HepG2 (cell line): ENCODE data around the gene RABGGTB. TPM values are rescaled to one million over a fixed set of nuclear protein-coding genes. Genes with fewer than 3 reads are reported as not detected.

Experiments used
- ATAC-seq: fragments of 200-7000 bp; cut with Tn5 transposase; 3 replicates; pipeline ENCODE4 v1.9.1; 2020; ENCODE audit warnings: mild to moderate bottlenecking, moderate library complexity
- BruUV-seq: library from RNA; stranded (reverse); fragments of 400-500 nt; replicated peaks from 2 replicates; lab custom pipeline; 2021; lab: Mats Ljungman, UMichigan
- CTCF ChIA-PET: fragments of 300-600 bp; formaldehyde crosslinking; extraction: SDS; loops from one replicate; lab custom pipeline; 2021; ENCODE audit warnings: low total read pairs, inconsistent platforms, low intra/inter-chr PET ratio; lab: Yijun Ruan, JAX
- POLR2A ChIA-PET: fragments of 350-600 bp; sonication (Branson Sonifier 250); formaldehyde crosslinking; loops from one replicate; lab custom pipeline; 2020; ENCODE audit warnings: antibody characterized with exemption, inconsistent platforms; lab: Yijun Ruan, JAX
- DNase-seq: peaks from one replicate; pipeline ENCODE4 v3.0.0-alpha.2; 2015; ENCODE audit warnings: low spot score
- FAIRE-seq: peaks from 3 replicates; lab custom pipeline; 2011; peaks lifted over from hg19 to GRCh38; lab: Jason Lieb, UNC
- H2AFZ ChIP-seq: one replicate; pipeline ENCODE4 v1.6.1; 2011; ENCODE audit warnings: low read length, inconsistent platforms
- H3K27ac ChIP-seq: fragments of 300-600 bp; 3 replicates; pipeline ENCODE4 v1.8.0; 2011; ENCODE audit warnings: mixed run types, mild to moderate bottlenecking, mixed read lengths, low read length, inconsistent platforms; ENCODE audit not compliant: insufficient read depth; ENCODE audit errors: extremely low read length
- H3K27me3 ChIP-seq, 2 experiments: fragments of 200-600 bp in 1 of 2; 2 replicates in 1 of 2; 3 replicates in 1 of 2; pipeline versions ENCODE4 v1.6.0 to v1.8.0; 2011; ENCODE audit warnings: low read length in 2 of 2, mild to moderate bottlenecking in 2 of 2, moderate library complexity in 2 of 2, inconsistent platforms in 1 of 2; ENCODE audit not compliant: insufficient read depth in 2 of 2, control insufficient read depth in 1 of 2
- H3K36me3 ChIP-seq, 2 experiments: fragments of 200-600 bp in 1 of 2; replicated peaks in 1 of 2; 2 replicates in 1 of 2; 3 replicates in 1 of 2; pipeline versions ENCODE4 v1.5.1 to v1.8.0; 2011; ENCODE audit warnings: low read length in 2 of 2, inconsistent platforms in 1 of 2; ENCODE audit not compliant: insufficient read depth in 2 of 2, control insufficient read depth in 1 of 2
- H3K4me1 ChIP-seq: 2 replicates; pipeline ENCODE4 v1.5.1; 2012; ENCODE audit warnings: low read length, inconsistent platforms; ENCODE audit not compliant: insufficient read depth
- H3K4me2 ChIP-seq: 2 replicates; pipeline ENCODE4 v1.6.0; 2011; ENCODE audit warnings: low read depth, low read length, inconsistent platforms
- H3K4me3 ChIP-seq, 3 experiments: fragments of 200-600 bp in 1 of 3; sonication (generic), shearing (Covaris generic) in 1 of 3; replicated peaks in 1 of 3; 2 replicates each; pipeline ENCODE4 v1.5.1; 2011 to 2016; ENCODE audit warnings: low read length in 3 of 3, inconsistent platforms in 2 of 3, low read depth in 2 of 3, mild to moderate bottlenecking in 2 of 3, control low read depth in 1 of 3, mixed read lengths in 1 of 3; ENCODE audit not compliant: insufficient read depth in 1 of 3
- H3K79me2 ChIP-seq: one replicate; pipeline ENCODE4 v1.6.1; 2011; ENCODE audit warnings: low read length, inconsistent platforms; ENCODE audit not compliant: insufficient read depth
- H3K9ac ChIP-seq: 2 replicates; pipeline ENCODE4 v1.6.0; 2011; ENCODE audit warnings: mild to moderate bottlenecking, low read depth, low read length, inconsistent platforms; ENCODE audit not compliant: insufficient read depth
- H3K9me3 ChIP-seq: 2 replicates; pipeline ENCODE4 v1.5.1; 2012; ENCODE audit warnings: mild to moderate bottlenecking, low read length
- H4K20me1 ChIP-seq: 2 replicates; pipeline ENCODE4 v1.6.0; 2011; ENCODE audit warnings: inconsistent platforms, mild to moderate bottlenecking, low read length, moderate library complexity; ENCODE audit not compliant: insufficient read depth
- CREB1 ChIP-seq, 2 experiments: fragments of 450-650 bp in 1 of 2; IDR thresholded peaks; 2 replicates each; pipeline ENCODE4 v1.6.1; 2016 to 2017; ENCODE audit warnings: control low read depth in 1 of 2, mild to moderate bottlenecking in 1 of 2, missing compliant biosample characterization in 1 of 2, missing genetic modification characterization in 1 of 2
- HIVEP1 ChIP-seq: sonication (generic); formaldehyde crosslinking; IDR thresholded peaks from 2 replicates; pipeline ENCODE4 v1.4.0; 2020; ENCODE audit warnings: mild to moderate bottlenecking, missing genetic modification reagents
- IRF2 ChIP-seq: IDR thresholded peaks from 2 replicates; pipeline ENCODE4 v1.6.1; 2018; ENCODE audit warnings: missing genetic modification reagents, missing compliant biosample characterization
- POLR2AphosphoS5 ChIP-seq: IDR thresholded peaks from 2 replicates; pipeline ENCODE4 v1.6.1; 2012; ENCODE audit warnings: low read depth, low read length
- POLR2G ChIP-seq: fragments of 200-400 bp; formaldehyde crosslinking; IDR thresholded peaks from 2 replicates; pipeline ENCODE4 v1.6.1; 2018; ENCODE audit warnings: mild to moderate bottlenecking, low read depth, low read length, moderate library complexity
- SRSF4 ChIP-seq: fragments of 200-400 bp; formaldehyde crosslinking; IDR thresholded peaks from one replicate; pipeline ENCODE4 v1.6.1; 2018; ENCODE audit warnings: mild to moderate bottlenecking, low read depth, low read length, moderate library complexity; ENCODE audit not compliant: poor library complexity, severe bottlenecking
- ZBTB43 ChIP-seq: sonication (generic); formaldehyde crosslinking; conservative IDR thresholded peaks from 2 replicates; pipeline ENCODE4 v1.4.0; 2020; ENCODE audit warnings: missing genetic modification reagents
- ZNF704 ChIP-seq: sonication (generic); formaldehyde crosslinking; IDR thresholded peaks from 2 replicates; pipeline ENCODE4 v1.8.1; 2023; ENCODE audit warnings: mild to moderate bottlenecking, inconsistent platforms, moderate library complexity, missing genetic modification reagents, borderline replicate concordance
- WGBS: methylation state at CpG from one replicate; pipeline ENCODE4 v1.1.6; 2017; ENCODE audit warnings: low lambda C conversion rate; 5-methylcytosine and 5-hydroxymethylcytosine counted together
- in situ Hi-C: cut with HindIII; loops from 2 replicates; pipeline ENCODE4 v1.10.0; 2017; ENCODE audit warnings: low pct_unique_long_range_greater_than_20kb; ENCODE audit not compliant: extremely low pct_ligation_motif_present
- intact Hi-C: fragments of 100-400 bp; cut with micrococcal nuclease; formaldehyde crosslinking; loops from one replicate; pipeline ENCODE4 v1.10.0; 2022; ENCODE audit not compliant: unreplicated experiment
- polyA plus RNA-seq, 8 experiments: library from polyadenylated mRNA; depleted of rRNA in 3 of 8; stranded (reverse) in 7 of 8; unstranded in 1 of 8; fragments of >200 nt; fragmentation: Illumina TruSeq in 4 of 8; extraction: Trizol in 4 of 8; gene quantifications; 2 replicates each; pipeline versions ENCODE4 v1.2.1 to v1.2.3, GENCODE V29; 2011 to 2016; ENCODE audit warnings: low read depth in 4 of 8, missing spikeins in 1 of 8, mixed read lengths in 1 of 8; ENCODE audit not compliant: insufficient read depth in 1 of 8
- total RNA-seq, 5 experiments: library from RNA; depleted of rRNA; stranded (reverse); fragments of >200 nt; fragmentation: Illumina TruSeq; extraction: Trizol; gene quantifications; 2 replicates each; pipeline ENCODE4 v1.2.3, GENCODE V29; 2016; ENCODE audit warnings: low read depth in 1 of 5
- TF ChIP-seq, protein P1 (sequence below), 2 experiments: fragments of 450-650 bp in 1 of 2; sonication (generic) in 1 of 2; formaldehyde crosslinking in 1 of 2; IDR thresholded peaks; 2 replicates each; pipeline versions ENCODE4 v1.6.1 to v1.8.0; 2016 to 2022; ENCODE audit warnings: antibody characterized with exemption in 1 of 2, mild to moderate bottlenecking in 1 of 2, missing genetic modification reagents in 1 of 2

Gene RABGGTB
- total and polyA plus RNA-seq, 2 of the 13 experiments (the other 11 are each of a cell fraction or from before 2014, with no cell fraction given) = 185 to 290 TPM

DNA sequence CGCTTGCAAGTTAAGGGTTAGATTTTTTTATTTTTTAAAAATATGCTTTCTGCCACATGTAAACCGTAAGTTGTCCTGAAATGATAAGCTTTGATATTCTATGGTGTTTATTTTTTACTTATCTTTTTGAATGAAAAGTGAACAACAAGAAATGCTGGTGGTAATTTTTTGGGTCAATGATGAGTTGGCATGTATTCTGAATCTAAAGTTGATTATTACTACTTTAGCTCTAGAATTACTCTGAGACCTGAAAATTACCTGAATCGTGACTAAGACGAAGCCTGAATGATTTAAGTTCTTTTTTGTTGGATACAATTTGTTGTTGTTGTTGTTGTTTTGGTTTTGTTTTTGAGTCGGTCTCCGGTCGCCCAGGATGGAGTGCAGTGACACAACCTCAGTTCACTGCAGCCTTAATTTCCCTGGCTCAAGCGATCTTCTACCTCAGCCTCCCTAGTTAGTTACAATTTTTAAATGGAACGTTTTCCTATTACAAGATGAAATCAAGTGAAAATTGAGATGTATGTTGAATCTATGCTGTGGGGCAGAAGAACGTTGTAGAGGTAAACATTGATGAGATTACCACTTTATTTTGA is 941 bp downstream of the RABGGTB start (continued):
- no peak for TF ChIP-seq ZNF704

- Histone ChIP-seq H3K4me1 (peaks cover 48% of the 10 kb centered on the region), H3K79me2 (peaks cover 65% of the 10 kb centered on the region), H3K36me3 (peaks cover 4 to 33% of the 10 kb centered on the region in 2 experiments), H3K4me3 (peak overlapping the region; percentile 81 to 98 (median 94)), H3K27ac (peak overlapping the region; percentile 89), H3K9me3 (no peaks in the 10 kb centered on the region), H3K27me3 (no peaks in the 10 kb centered on the region; a peak in 1 of 5 replicates), H4K20me1 (peaks cover 56% of the 10 kb centered on the region), H2AFZ (no peak overlapping the region), H3K9ac (peak overlapping the region; percentile 95), H3K4me2 (peak overlapping the region; percentile 83)
- CTCF ChIA-PET = no interaction called here
- intact Hi-C loops (loop anchor here (2.0 kb wide), 1 partner anchor 173 kb away; no protein-coding TSS in a partner anchor), in situ Hi-C loops (loop anchor here (5.0 kb wide), 1 partner anchor 60 kb away; no protein-coding TSS in a partner anchor)
- no TSS peak for BruUV-seq
- POLR2A ChIA-PET = interaction anchor here (3.9 kb wide), 1 partner anchor 10 kb away, joined by 54 read pairs; the partner anchor contains the start of gene MSH4
- ATAC-seq = no peak
- no peak for FAIRE-seq
- WGBS = under 1% methylated on average over 4 of the region's 4 CpGs
- DNase-seq = no peak
- TF ChIP-seq HIVEP1 (CRISPR knock-in tag) (no peak), POLR2AphosphoS5 (0 out of 2 replicates have a peak, but pooled peaks have one; percentile 7), SRSF4 (peak; percentile 72), POLR2G (peak; percentile 32; the same call in 1 of the 2 replicates), IRF2 (no peak), CREB1 (IDR thresholded peaks at IDR 0.05) (no peak), CREB1 (CRISPR knock-in tag; IDR thresholded peaks at IDR 0.05) (0 out of 2 replicates have a peak, but pooled peaks have one; percentile 7), ZBTB43 (CRISPR knock-in tag) (no peak)
- TF ChIP-seq, protein P1, sequence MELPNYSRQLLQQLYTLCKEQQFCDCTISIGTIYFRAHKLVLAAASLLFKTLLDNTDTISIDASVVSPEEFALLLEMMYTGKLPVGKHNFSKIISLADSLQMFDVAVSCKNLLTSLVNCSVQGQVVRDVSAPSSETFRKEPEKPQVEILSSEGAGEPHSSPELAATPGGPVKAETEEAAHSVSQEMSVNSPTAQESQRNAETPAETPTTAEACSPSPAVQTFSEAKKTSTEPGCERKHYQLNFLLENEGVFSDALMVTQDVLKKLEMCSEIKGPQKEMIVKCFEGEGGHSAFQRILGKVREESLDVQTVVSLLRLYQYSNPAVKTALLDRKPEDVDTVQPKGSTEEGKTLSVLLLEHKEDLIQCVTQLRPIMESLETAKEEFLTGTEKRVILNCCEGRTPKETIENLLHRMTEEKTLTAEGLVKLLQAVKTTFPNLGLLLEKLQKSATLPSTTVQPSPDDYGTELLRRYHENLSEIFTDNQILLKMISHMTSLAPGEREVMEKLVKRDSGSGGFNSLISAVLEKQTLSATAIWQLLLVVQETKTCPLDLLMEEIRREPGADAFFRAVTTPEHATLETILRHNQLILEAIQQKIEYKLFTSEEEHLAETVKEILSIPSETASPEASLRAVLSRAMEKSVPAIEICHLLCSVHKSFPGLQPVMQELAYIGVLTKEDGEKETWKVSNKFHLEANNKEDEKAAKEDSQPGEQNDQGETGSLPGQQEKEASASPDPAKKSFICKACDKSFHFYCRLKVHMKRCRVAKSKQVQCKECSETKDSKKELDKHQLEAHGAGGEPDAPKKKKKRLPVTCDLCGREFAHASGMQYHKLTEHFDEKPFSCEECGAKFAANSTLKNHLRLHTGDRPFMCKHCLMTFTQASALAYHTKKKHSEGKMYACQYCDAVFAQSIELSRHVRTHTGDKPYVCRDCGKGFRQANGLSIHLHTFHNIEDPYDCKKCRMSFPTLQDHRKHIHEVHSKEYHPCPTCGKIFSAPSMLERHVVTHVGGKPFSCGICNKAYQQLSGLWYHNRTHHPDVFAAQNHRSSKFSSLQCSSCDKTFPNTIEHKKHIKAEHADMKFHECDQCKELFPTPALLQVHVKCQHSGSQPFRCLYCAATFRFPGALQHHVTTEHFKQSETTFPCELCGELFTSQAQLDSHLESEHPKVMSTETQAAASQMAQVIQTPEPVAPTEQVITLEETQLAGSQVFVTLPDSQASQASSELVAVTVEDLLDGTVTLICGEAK (IDR thresholded peaks at IDR 0.05) = no peak
- TF ChIP-seq, protein P1 (CRISPR knock-in tag; IDR thresholded peaks at IDR 0.05) = no peak
Observed at GRCh38 chr1:75787524-75787923, 1.5 kb downstream of the RABGGTB start.
